ENCODE measurements around the gene QKI. TPM values are rescaled to one million over a fixed set of nuclear protein-coding genes. Genes with fewer than 3 reads are reported as not detected.

QKI gene
- total RNA-seq, 4 donors from 2014 or later: 283 to 425 (median 344) TPM

DNA sequence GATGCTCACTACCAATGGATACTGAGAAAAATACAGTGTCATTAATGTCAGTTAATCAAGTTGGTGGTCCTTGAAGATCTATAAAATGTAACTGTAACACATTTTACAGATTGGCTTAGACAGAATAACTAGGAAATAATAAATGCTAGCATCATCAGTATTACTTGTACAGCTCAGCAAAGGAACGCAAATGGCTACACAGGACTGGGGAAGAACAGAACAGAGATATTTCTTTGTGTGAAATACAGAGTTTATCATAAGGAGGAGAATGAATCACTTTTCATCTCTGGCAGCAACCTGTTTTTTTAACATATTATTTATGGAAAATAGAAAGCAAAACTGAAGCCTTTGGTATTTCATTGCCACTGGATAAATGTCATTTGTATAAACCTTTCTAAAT, 8.2 kb upstream of the QKI start:
- Histone ChIP-seq H3K27me3 (no peaks in the 10 kb centered on the region), H3K4me1 (peaks cover 23 to 27% of the 10 kb centered on the region in 2 donors), H3K9me3 (no peaks in the 10 kb centered on the region), H3K36me3 (no peaks in the 10 kb centered on the region), H3K4me3 (peak overlapping the region; percentile 45 to 55 (median 50)), H3K27ac (peak overlapping the region; percentile 85 to 92 (median 88))
- DNase-seq (no peak), ATAC-seq (no peak)
- in situ Hi-C loops (cut with MboI; ENCODE audit: low sequenced_read_pairs in 4 of 4) (loop anchor here (5.0 to 25.0 kb wide), 5 partner anchors 52 to 1831 kb away; no protein-coding TSS in a partner anchor), intact Hi-C loops (cut with DNase I; ENCODE audit: low total_unique reads) (loop anchor here (10.0 kb wide), 2 partner anchors 142 to 432 kb away; no protein-coding TSS in a partner anchor)
- TF ChIP-seq POLR2A (IDR thresholded peaks at IDR 0.05): no peak
- TF ChIP-seq, protein P1, sequence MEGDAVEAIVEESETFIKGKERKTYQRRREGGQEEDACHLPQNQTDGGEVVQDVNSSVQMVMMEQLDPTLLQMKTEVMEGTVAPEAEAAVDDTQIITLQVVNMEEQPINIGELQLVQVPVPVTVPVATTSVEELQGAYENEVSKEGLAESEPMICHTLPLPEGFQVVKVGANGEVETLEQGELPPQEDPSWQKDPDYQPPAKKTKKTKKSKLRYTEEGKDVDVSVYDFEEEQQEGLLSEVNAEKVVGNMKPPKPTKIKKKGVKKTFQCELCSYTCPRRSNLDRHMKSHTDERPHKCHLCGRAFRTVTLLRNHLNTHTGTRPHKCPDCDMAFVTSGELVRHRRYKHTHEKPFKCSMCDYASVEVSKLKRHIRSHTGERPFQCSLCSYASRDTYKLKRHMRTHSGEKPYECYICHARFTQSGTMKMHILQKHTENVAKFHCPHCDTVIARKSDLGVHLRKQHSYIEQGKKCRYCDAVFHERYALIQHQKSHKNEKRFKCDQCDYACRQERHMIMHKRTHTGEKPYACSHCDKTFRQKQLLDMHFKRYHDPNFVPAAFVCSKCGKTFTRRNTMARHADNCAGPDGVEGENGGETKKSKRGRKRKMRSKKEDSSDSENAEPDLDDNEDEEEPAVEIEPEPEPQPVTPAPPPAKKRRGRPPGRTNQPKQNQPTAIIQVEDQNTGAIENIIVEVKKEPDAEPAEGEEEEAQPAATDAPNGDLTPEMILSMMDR (IDR thresholded peaks at IDR 0.05 in 4 of 5, conservative IDR thresholded peaks at IDR 0.05 in 1 of 5): no peak

DNA sequence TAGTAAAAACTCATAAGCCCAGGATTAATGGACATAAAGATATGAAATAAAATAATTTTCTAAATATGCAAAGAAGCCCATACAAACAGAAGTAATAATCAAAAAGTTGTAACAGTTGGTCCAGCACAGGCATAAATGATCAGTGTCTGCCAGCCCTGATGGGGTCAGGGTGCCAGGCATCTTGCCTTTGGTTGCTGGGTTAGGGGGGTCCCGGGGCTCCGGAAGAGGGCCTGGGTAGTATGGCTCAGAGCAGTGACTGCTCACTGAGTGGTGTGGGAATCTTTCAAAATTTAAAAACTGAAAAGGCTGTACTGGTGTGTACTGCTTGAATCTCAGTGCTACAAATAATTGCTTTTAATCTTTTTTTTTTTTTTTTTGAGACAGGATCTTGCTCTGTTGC, 7.7 kb upstream of the QKI start:
- no peaks in the 10 kb centered on the region for H3K9me3 ChIP-seq
- H3K27ac ChIP-seq: peak overlapping the region; percentile 85 to 92 (median 88)
- no peak overlapping the region for H3K4me3 ChIP-seq
- DNase-seq (no peak), ATAC-seq (no peak)
- H3K27me3 ChIP-seq: no peaks in the 10 kb centered on the region
- H3K4me1 ChIP-seq: peaks cover 23 to 28% of the 10 kb centered on the region in 2 donors
- in situ Hi-C loops (cut with MboI; ENCODE audit: low sequenced_read_pairs in 4 of 4) (loop anchor here (5.0 to 25.0 kb wide), 5 partner anchors 52 to 1830 kb away; no protein-coding TSS in a partner anchor), intact Hi-C loops (cut with DNase I; ENCODE audit: low total_unique reads) (loop anchor here (10.0 kb wide), 2 partner anchors 142 to 432 kb away; no protein-coding TSS in a partner anchor)
- no peaks in the 10 kb centered on the region for H3K36me3 ChIP-seq
- no peak for TF ChIP-seq POLR2A (IDR thresholded peaks at IDR 0.05)
- TF ChIP-seq, protein P1 (IDR thresholded peaks at IDR 0.05 in 4 of 5, conservative IDR thresholded peaks at IDR 0.05 in 1 of 5): no peak

DNA sequence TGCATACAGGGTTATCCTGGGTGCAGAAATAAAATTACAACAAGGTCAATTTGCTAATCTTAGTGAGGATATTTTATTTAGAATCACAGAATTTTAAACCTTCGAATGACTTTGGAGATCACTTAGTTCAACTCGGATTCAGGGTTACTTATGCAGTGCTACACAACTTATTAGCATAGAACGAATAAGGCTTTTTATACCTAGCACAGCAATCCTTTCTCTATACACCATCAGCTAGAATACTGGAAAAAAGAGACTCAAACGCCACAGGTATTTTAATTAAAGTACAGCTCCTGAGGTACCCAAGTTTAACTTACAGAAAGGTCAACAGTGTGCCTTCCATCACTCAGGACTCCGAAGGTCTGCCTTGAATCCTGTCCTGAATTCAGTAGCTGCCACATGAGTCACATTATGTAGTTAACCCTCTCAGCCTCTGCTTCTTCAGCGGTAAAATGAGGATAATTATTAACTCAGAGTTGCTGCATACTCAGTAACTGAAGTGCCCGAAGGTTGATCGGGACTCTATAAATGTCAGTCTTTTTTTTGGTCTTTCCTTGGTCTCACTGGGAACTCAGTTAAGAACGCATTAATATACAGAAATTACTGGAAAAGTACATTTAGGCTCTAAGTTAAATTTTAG, 6.0 kb upstream of the QKI start:
- Histone ChIP-seq H3K27ac (peak overlapping the region in 1 of 4 donors; percentile 39), H3K36me3 (no peaks in the 10 kb centered on the region), H3K4me1 (peaks cover 23 to 38% of the 10 kb centered on the region in 2 donors), H3K4me3 (no peak overlapping the region), H3K9me3 (no peaks in the 10 kb centered on the region), H3K27me3 (no peaks in the 10 kb centered on the region)
- ATAC-seq: no peak
- no peak for TF ChIP-seq POLR2A (IDR thresholded peaks at IDR 0.05)
- TF ChIP-seq, protein P1 (IDR thresholded peaks at IDR 0.05 in 4 of 5, conservative IDR thresholded peaks at IDR 0.05 in 1 of 5): no peak
- intact Hi-C loops (cut with DNase I; ENCODE audit: low total_unique reads) (loop anchor here (10.0 kb wide), 2 partner anchors 144 to 434 kb away; no protein-coding TSS in a partner anchor), in situ Hi-C loops (cut with MboI; ENCODE audit: low sequenced_read_pairs in 4 of 4) (loop anchor here (5.0 to 25.0 kb wide), 5 partner anchors 54 to 1829 kb away; no protein-coding TSS in a partner anchor)
- DNase-seq: no peak

DNA sequence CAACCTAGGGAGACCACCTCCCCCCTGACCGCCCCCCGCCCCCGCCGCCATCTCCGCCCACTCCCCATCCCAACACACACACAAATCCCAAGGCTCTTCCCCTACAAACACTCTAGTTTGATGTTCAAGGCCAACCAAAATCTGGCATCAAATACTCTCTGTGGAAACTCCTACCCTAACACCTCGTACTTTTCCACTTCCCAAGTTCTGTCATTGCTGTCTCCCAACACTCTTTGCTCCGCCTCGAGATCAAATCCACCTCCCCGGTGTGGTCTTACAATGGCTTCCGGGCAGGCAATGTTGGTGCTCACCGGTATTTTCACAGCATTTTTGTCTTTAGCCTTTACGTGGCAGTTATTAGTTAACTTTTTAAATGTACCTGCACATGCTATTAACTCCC, 4.8 kb upstream of the QKI start:
- peaks cover 18 to 34% of the 10 kb centered on the region in 2 donors for H3K4me1 ChIP-seq
- no peak for ATAC-seq
- no peaks in the 10 kb centered on the region for H3K9me3 ChIP-seq
- in situ Hi-C loops (cut with MboI; ENCODE audit: low sequenced_read_pairs in 4 of 4) (loop anchor here (5.0 to 25.0 kb wide), 6 partner anchors 55 to 1828 kb away; no protein-coding TSS in a partner anchor), intact Hi-C loops (cut with DNase I; ENCODE audit: low total_unique reads) (loop anchor here (10.0 kb wide), 4 partner anchors 145 to 1515 kb away; partner anchors contain the start of genes PACRG and PRKN)
- TF ChIP-seq POLR2A (IDR thresholded peaks at IDR 0.05): no peak
- TF ChIP-seq, protein P1 (IDR thresholded peaks at IDR 0.05 in 4 of 5, conservative IDR thresholded peaks at IDR 0.05 in 1 of 5): no peak
- no peaks in the 10 kb centered on the region for H3K27me3 ChIP-seq
- DNase-seq: no peak
- no peaks in the 10 kb centered on the region for H3K36me3 ChIP-seq
- H3K4me3 ChIP-seq: no peak overlapping the region
- H3K27ac ChIP-seq: peak overlapping the region in 1 of 4 donors; percentile 8

All from gastrocnemius medialis (tissue), 4 donors.